Measurements from ENCODE around the gene XRN1.
"Not testable (repeated sequence)": the region's sequence is repeated elsewhere in the genome, so short reads cannot be mapped to it uniquely, and the experiment has no call there.

Gene XRN1

GRCh38 chr3:142433110-142433509 is 14.7 kb downstream of the XRN1 start:
- DNase-seq = no peak

GRCh38 chr3:142429582-142429981 is 18.3 kb downstream of the XRN1 start:
- DNase-seq = no peak

GRCh38 chr3:142424754-142425153 is 23.1 kb downstream of the XRN1 start:
- DNase-seq = no peak

GRCh38 chr3:142418926-142419592 is 28.8 kb downstream of the XRN1 start:
- no peak for DNase-seq

GRCh38 chr3:142417302-142417701 is 30.5 kb downstream of the XRN1 start:
- no peak for DNase-seq

- not testable (repeated sequence) for DNase-seq
Observed at GRCh38 chr3:142400537-142400936, 47.3 kb downstream of the XRN1 start.

- DNase-seq = no peak
Observed at GRCh38 chr3:142394921-142395622, 52.8 kb downstream of the XRN1 start.

- DNase-seq = no peak
Observed at GRCh38 chr3:142385078-142385477, 62.8 kb downstream of the XRN1 start.

GRCh38 chr3:142374687-142375086 is 73.2 kb downstream of the XRN1 start:
- DNase-seq = no peak

GRCh38 chr3:142369576-142369975 is 78.3 kb downstream of the XRN1 start:
- not testable (repeated sequence) for DNase-seq

- DNase-seq = no peak
Observed at GRCh38 chr3:142366434-142366833, 81.4 kb downstream of the XRN1 start.

- no peak for DNase-seq
Observed at GRCh38 chr3:142363936-142364467, 83.8 kb downstream of the XRN1 start.

GRCh38 chr3:142363433-142363832 is 84.4 kb downstream of the XRN1 start:
- not testable (repeated sequence) for DNase-seq

- DNase-seq = no peak
Observed at GRCh38 chr3:142359367-142359766, 88.5 kb downstream of the XRN1 start.

GRCh38 chr3:142356818-142357217 is 91.0 kb downstream of the XRN1 start:
- DNase-seq = no peak

- DNase-seq = no peak
Observed at GRCh38 chr3:142355692-142356091, 92.1 kb downstream of the XRN1 start.

- no peak for DNase-seq
Observed at GRCh38 chr3:142354076-142354475, 93.8 kb downstream of the XRN1 start.

GRCh38 chr3:142353571-142353970 is 94.3 kb downstream of the XRN1 start:
- DNase-seq = no peak

GRCh38 chr3:142352698-142353097 is 95.1 kb downstream of the XRN1 start:
- not testable (repeated sequence) for DNase-seq

- DNase-seq = no peak
Observed at GRCh38 chr3:142348460-142348859, 99.4 kb downstream of the XRN1 start.

GRCh38 chr3:142337994-142338393 is 109.8 kb downstream of the XRN1 start:
- no peak for DNase-seq

GRCh38 chr3:142332390-142332789 is 115.4 kb downstream of the XRN1 start:
- DNase-seq = no peak

- not testable (repeated sequence) for DNase-seq
Observed at GRCh38 chr3:142324275-142324953, 123.4 kb downstream of the XRN1 start.

GRCh38 chr3:142319912-142320311 is 127.9 kb downstream of the XRN1 start:
- DNase-seq = no peak

All from KG1 (cell line).